ENCODE results near the gene ABT1.
A peak's percentile ranks its signal among the peaks of the same experiment; 100 is the strongest.

The ABT1 gene

GRCh38 chr6:26607434-26608230, 10.9 kb downstream of the ABT1 start:
- peak; percentile 74 for DNase-seq

- no peak for DNase-seq
Measured at GRCh38 chr6:26609463-26609862, 12.7 kb downstream of the ABT1 start.

- DNase-seq: no peak
Measured at GRCh38 chr6:26611599-26611998, 14.8 kb downstream of the ABT1 start.

GRCh38 chr6:26613201-26613600, 16.4 kb downstream of the ABT1 start:
- no peak for DNase-seq

GRCh38 chr6:26613689-26614683, 17.2 kb downstream of the ABT1 start:
- no peak for DNase-seq

- no peak for DNase-seq
Measured at GRCh38 chr6:26623339-26623859, 26.6 kb downstream of the ABT1 start.

GRCh38 chr6:26624557-26624956, 27.8 kb downstream of the ABT1 start:
- no peak for DNase-seq

- no peak for DNase-seq
Measured at GRCh38 chr6:26627843-26628242, 31.1 kb downstream of the ABT1 start.

- DNase-seq: no peak
Measured at GRCh38 chr6:26629359-26629758, 32.6 kb downstream of the ABT1 start.

GRCh38 chr6:26640806-26641205, 44.1 kb downstream of the ABT1 start:
- DNase-seq: no peak

GRCh38 chr6:26646074-26646473, 49.3 kb downstream of the ABT1 start:
- no peak for DNase-seq
